GM10847 (cell line): ENCODE data around the gene DPP6.

Experiments
- POLR2A ChIP-seq: IDR thresholded peaks from 2 replicates; pipeline ENCODE4 v1.6.1; 2011; ENCODE audit not compliant: insufficient read length; ENCODE audit errors: extremely low read depth

DPP6 gene

DNA sequence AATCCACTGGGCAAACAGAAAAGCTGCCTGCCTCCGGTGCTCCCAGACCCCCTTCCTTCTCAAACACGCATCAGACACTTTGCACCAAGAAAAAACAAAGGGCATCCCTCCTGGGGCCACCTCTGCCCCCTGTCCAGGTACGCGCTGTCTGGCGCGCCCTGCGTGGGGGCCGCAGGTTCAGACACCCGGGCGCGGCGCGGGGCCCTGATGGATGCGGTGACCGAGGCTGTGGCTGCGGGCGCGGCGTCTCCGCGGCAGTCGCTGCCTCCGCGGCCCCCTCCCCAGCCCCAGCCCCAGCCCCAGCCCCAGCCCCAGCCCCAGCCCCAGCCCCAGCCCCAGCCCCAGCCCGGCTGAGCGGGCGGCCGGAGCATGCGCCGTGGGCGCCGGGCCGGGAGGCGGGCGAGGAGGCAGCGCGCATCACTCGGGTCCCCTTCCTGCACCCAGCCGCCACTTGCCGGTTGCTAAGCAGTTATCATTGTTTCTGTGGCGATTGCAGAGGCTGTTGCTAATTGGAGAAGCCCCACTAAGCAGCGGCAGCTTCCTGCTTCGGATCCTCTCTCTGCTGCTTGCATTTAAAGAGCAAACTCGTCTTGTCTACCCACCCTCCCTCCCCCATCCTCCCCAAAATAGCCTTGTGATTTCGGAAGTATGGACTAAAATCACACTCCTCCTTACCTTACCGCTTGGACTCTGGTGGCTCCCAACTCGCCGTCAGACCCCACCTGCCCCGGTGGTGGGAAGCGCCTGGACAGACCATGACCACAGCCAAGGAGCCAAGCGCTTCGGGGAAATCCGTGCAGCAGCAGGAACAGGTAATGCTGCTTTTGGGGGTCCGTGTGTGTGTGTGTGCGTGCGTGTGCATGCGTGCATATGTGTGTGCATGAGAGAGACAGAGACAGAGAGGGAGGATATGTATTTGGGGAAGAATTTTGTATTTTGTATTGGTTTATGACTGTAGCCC is 252.8 kb downstream of the DPP6 start:
- no peak for TF ChIP-seq POLR2A

GRCh38 chr7:154306036-154306435 is 253.8 kb downstream of the DPP6 start:
- TF ChIP-seq POLR2A = no peak

DNA sequence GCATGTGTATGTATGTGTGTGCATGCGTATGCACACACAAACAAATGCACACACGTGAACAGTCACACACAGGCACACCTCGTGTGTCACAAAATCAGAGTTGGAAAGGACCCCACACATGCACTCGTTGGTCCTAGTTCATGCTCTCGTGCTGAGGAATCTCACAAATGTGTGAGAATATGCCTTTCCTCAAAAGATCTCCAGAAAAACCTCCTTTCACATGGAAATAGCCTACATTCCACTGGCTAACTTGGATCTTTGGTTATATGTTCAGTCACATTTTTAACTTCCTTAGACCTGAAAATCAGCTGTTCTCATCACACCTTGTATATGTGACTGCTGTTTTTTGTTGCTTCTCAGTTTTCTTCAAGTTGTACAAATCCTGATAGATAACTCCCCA is 256.7 kb downstream of the DPP6 start:
- TF ChIP-seq POLR2A = no peak

GRCh38 chr7:154310114-154310513 is 257.9 kb downstream of the DPP6 start:
- no peak for TF ChIP-seq POLR2A

DNA sequence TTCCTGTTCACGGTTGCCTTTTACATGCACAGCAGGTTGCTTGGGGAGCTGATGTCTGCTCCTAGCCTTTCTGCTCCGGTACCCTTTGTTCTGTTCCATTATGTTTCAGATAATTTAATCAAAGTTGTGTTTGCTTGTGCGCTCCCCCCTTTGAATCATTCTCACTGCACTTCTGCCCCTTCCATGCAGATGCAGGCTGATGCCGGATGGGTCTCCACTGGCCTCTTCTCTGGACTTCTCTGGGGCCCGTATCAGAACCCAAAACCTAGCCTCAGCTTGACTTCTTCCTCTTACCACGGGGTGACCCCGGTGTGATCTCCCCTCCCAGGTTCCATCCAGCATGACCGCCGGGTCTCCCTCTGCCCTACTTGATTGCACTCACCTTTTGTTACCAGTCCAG is 272.0 kb downstream of the DPP6 start:
- no peak for TF ChIP-seq POLR2A

DNA sequence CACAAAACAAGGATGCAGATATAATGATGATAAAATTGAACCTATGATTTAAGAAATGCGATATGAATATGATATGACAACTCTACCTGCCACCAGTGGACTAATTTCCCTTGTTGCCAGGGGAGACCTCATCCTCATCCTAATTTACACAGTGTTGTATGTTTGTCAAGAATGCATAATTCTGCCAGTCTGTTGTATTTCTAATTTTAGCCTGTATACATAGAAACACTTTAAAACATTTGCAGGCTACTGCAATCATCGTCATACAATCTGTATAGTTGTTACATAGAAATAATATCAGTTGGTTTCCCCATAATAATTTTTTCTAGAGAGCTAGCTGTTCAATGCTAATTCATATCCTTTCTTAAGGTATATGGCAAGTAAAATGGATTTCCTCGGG is 274.2 kb downstream of the DPP6 start:
- TF ChIP-seq POLR2A = no peak

- TF ChIP-seq POLR2A = no peak
Observed at GRCh38 chr7:154330318-154330717, 278.1 kb downstream of the DPP6 start.

GRCh38 chr7:154332811-154333580 is 280.8 kb downstream of the DPP6 start:
- no peak for TF ChIP-seq POLR2A

DNA sequence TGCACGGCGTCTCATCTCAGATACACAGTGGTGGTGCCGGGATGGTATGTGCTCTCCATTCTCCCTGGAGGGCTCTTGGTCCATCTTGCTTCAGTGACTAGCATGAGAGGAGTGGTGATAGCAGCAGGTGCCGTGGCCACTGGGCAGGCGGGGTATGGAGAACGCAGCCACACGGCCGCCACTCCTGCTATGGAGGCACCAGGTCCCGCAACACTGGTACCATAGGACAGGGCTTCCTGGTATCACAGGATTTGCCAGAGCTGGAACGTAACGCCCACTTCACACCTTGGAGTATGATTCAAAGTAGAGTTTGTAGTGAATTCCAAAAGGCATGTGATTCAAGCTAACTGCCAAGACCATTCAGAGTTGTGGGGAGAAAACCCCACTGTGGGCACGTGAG is 284.1 kb downstream of the DPP6 start:
- TF ChIP-seq POLR2A = no peak

GRCh38 chr7:154338701-154339506 is 286.7 kb downstream of the DPP6 start:
- TF ChIP-seq POLR2A = no peak

DNA sequence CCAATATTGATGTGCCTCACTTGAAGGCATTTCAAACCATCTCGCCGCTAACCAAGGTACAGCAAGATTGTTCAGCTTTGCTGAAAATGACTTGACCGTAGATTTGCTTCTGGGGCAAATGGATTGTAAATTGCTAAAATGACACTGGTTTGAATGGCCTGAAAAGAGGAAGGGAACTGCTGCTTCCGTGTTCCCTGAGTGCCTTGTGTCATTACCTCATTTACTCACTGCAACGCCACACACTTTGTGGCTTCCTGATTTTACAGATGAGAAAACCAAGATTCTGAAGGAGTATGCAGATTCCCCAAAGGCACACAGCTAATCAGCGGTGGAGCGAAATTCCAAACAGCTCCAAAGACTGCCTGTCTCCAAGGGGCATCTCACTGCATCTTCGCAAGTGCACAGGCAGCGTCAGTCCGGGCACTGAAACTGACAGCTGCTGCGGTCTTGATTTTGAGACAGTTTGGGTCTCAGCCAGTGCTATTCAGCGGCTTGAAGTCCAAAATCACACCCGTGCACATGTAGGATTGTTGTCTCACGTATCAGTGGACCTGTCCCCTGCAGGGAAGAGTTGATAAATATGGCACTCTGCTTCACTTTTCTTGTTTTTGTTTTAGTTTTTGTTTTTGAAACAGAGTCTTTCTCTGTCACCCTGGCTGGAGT is 290.9 kb downstream of the DPP6 start:
- no peak for TF ChIP-seq POLR2A

GRCh38 chr7:154343778-154344412 is 291.7 kb downstream of the DPP6 start:
- TF ChIP-seq POLR2A = no peak

- no peak for TF ChIP-seq POLR2A
Observed at GRCh38 chr7:154345093-154345492, 292.9 kb downstream of the DPP6 start.

- no peak for TF ChIP-seq POLR2A
Observed at GRCh38 chr7:154347700-154348266, 295.6 kb downstream of the DPP6 start.

GRCh38 chr7:154350892-154351291 is 298.7 kb downstream of the DPP6 start:
- TF ChIP-seq POLR2A = no peak

GRCh38 chr7:154353355-154353767 is 301.2 kb downstream of the DPP6 start:
- no peak for TF ChIP-seq POLR2A
